Activated CD8-positive, alpha-beta memory T cell treated with anti-CD3 and anti-CD28 coated beads, Interleukin-2, amount 10 ng/mL, durations not matched to agents 7 days and 5 days (primary cell): ENCODE data around the gene OOSP1. TPM values are rescaled to one million over a fixed set of nuclear protein-coding genes. Genes with fewer than 3 reads are reported as not detected.
"Not testable (repeated sequence)": the region's sequence is repeated elsewhere in the genome, so short reads cannot be mapped to it uniquely, and the experiment has no call there.

Experiments used
- ATAC-seq: fragments of 150-1000 bp; cut with Tn5 transposase; one replicate; pipeline ENCODE4 v1.10.0; 2021; ENCODE audit warnings: moderate library complexity
- CTCF ChIA-PET: fragments of 350-600 bp; sonication (Branson Sonifier 250); formaldehyde crosslinking; loops from one replicate; lab custom pipeline; 2021; ENCODE audit warnings: antibody characterized with exemption; lab: Charles Lee
- DNase-seq: peaks from one replicate; pipeline ENCODE4 v3.0.0-alpha.2; 2020
- H3K27ac Mint-ChIP-seq: one replicate; pipeline ENCODE4 v1.8.0; 2021; ENCODE audit warnings: mild to moderate bottlenecking, mixed read lengths
- H3K27me3 Mint-ChIP-seq: one replicate; pipeline ENCODE4 v1.8.0; 2021; ENCODE audit warnings: mixed read lengths
- H3K36me3 Mint-ChIP-seq: one replicate; pipeline ENCODE4 v1.8.0; 2021; ENCODE audit warnings: mild to moderate bottlenecking, mixed read lengths
- H3K4me1 Mint-ChIP-seq: one replicate; pipeline ENCODE4 v1.8.0; 2021; ENCODE audit warnings: mixed read lengths
- H3K4me3 Mint-ChIP-seq: one replicate; pipeline ENCODE4 v1.8.0; 2021; ENCODE audit warnings: mild to moderate bottlenecking, moderate library complexity, mixed read lengths
- H3K9me3 Mint-ChIP-seq: one replicate; pipeline ENCODE4 v1.8.0; 2022; ENCODE audit warnings: low read depth, mixed read lengths
- total RNA-seq, 2 experiments: library from RNA; stranded (reverse); gene quantifications; one replicate each; pipeline ENCODE4 v1.2.3, GENCODE V29; 2021

Gene OOSP1
- total RNA-seq: not detected

GRCh38 chr11:59938132-59938531 is at the start of gene OOSP1:
OOSP1 (plus strand) TSS chr11:59938432; CDS start chr11:59938455, 23 bp downstream.
- ATAC-seq: no peak
- Mint-ChIP-seq H3K9me3 (no peaks in the 10 kb centered on the region), H3K4me3 (no peak within 1 kb of the TSS), H3K4me1 (no peaks in the 10 kb centered on the region), H3K36me3 (no peaks in the 10 kb centered on the region), H3K27me3 (no peaks in the 10 kb centered on the region), H3K27ac (no peak within 1 kb of the TSS)
- no peak for DNase-seq
- CTCF ChIA-PET: no interaction called here

GRCh38 chr11:59891781-59892181 is 46.5 kb upstream of the OOSP1 start:
- Mint-ChIP-seq H3K4me3 (no peak overlapping the region), H3K36me3 (peaks cover 2% of the 10 kb centered on the region), H3K4me1 (no peaks in the 10 kb centered on the region), H3K9me3 (peaks cover 11% of the 10 kb centered on the region), H3K27ac (no peak overlapping the region), H3K27me3 (peaks cover 3% of the 10 kb centered on the region)
- CTCF ChIA-PET: interaction anchor here (1.4 kb wide), 1 partner anchor 13 kb away, joined by 3 read pairs; no protein-coding TSS in a partner anchor
- no peak for ATAC-seq
- no peak for DNase-seq

- DNase-seq: no peak
- Mint-ChIP-seq H3K27me3 (peaks cover 3% of the 10 kb centered on the region), H3K4me1 (no peaks in the 10 kb centered on the region), H3K4me3 (no peak overlapping the region), H3K36me3 (no peaks in the 10 kb centered on the region), H3K27ac (no peak overlapping the region), H3K9me3 (peaks cover 4% of the 10 kb centered on the region)
- no peak for ATAC-seq
- CTCF ChIA-PET: no interaction called here
Measured at GRCh38 chr11:59894616-59895015, 43.6 kb upstream of the OOSP1 start.

GRCh38 chr11:59898046-59898445 is 40.2 kb upstream of the OOSP1 start:
- Mint-ChIP-seq H3K36me3 (no peaks in the 10 kb centered on the region), H3K4me1 (no peaks in the 10 kb centered on the region), H3K9me3 (no peaks in the 10 kb centered on the region), H3K27me3 (peaks cover 3% of the 10 kb centered on the region), H3K27ac (no peak overlapping the region), H3K4me3 (no peak overlapping the region)
- ATAC-seq (no peak), DNase-seq (no peak)
- CTCF ChIA-PET: no interaction called here

- ATAC-seq (no peak), DNase-seq (no peak)
- H3K27ac Mint-ChIP-seq: no peak overlapping the region
Measured at GRCh38 chr11:59898650-59899049, 39.6 kb upstream of the OOSP1 start.

GRCh38 chr11:59899532-59899931 is 38.7 kb upstream of the OOSP1 start:
- no peaks in the 10 kb centered on the region for H3K36me3 Mint-ChIP-seq
- H3K4me1 Mint-ChIP-seq: no peaks in the 10 kb centered on the region
- H3K4me3 Mint-ChIP-seq: no peak overlapping the region
- DNase-seq (no peak), ATAC-seq (no peak)
- H3K27me3 Mint-ChIP-seq: no peaks in the 10 kb centered on the region
- H3K27ac Mint-ChIP-seq: no peak overlapping the region
- CTCF ChIA-PET: no interaction called here
- H3K9me3 Mint-ChIP-seq: no peaks in the 10 kb centered on the region

More at GRCh38 chr11:59898650-59899049, 39.6 kb upstream of the OOSP1 start:
- Mint-ChIP-seq H3K9me3 (no peaks in the 10 kb centered on the region), H3K4me1 (no peaks in the 10 kb centered on the region), H3K36me3 (no peaks in the 10 kb centered on the region), H3K4me3 (no peak overlapping the region), H3K27me3 (no peaks in the 10 kb centered on the region)
- CTCF ChIA-PET: no interaction called here

- no peak for ATAC-seq
- H3K4me3 Mint-ChIP-seq: no peak overlapping the region
- H3K36me3 Mint-ChIP-seq: no peaks in the 10 kb centered on the region
- CTCF ChIA-PET: interaction anchor here (0.6 kb wide), 1 partner anchor 184 kb away, joined by 3 read pairs; no protein-coding TSS in a partner anchor
- no peaks in the 10 kb centered on the region for H3K4me1 Mint-ChIP-seq
- H3K27ac Mint-ChIP-seq: no peak overlapping the region
- H3K9me3 Mint-ChIP-seq: no peaks in the 10 kb centered on the region
- no peak for DNase-seq
- no peaks in the 10 kb centered on the region for H3K27me3 Mint-ChIP-seq
Measured at GRCh38 chr11:59900366-59901126, 37.7 kb upstream of the OOSP1 start.

GRCh38 chr11:59901306-59901705 is 36.9 kb upstream of the OOSP1 start:
- no peaks in the 10 kb centered on the region for H3K4me1 Mint-ChIP-seq
- H3K9me3 Mint-ChIP-seq: no peaks in the 10 kb centered on the region
- H3K36me3 Mint-ChIP-seq: no peaks in the 10 kb centered on the region
- no peak overlapping the region for H3K27ac Mint-ChIP-seq
- ATAC-seq: no peak
- no peak overlapping the region for H3K4me3 Mint-ChIP-seq
- DNase-seq: no peak
- no peaks in the 10 kb centered on the region for H3K27me3 Mint-ChIP-seq
- CTCF ChIA-PET: interaction anchor here (2.2 kb wide), 1 partner anchor 18 kb away, joined by 7 read pairs; no protein-coding TSS in a partner anchor

- CTCF ChIA-PET, DNase-seq, H3K9me3 Mint-ChIP-seq, H3K27ac Mint-ChIP-seq, H3K27me3 Mint-ChIP-seq, H3K4me3 Mint-ChIP-seq, H3K4me1 Mint-ChIP-seq, H3K36me3 Mint-ChIP-seq, ATAC-seq: not testable (repeated sequence)
Measured at GRCh38 chr11:59903569-59903968, 34.7 kb upstream of the OOSP1 start.

- Mint-ChIP-seq H3K27me3 (no peaks in the 10 kb centered on the region), H3K9me3 (peaks cover 12% of the 10 kb centered on the region), H3K27ac (no peak overlapping the region), H3K4me3 (no peak overlapping the region), H3K4me1 (no peaks in the 10 kb centered on the region), H3K36me3 (peaks cover 2% of the 10 kb centered on the region)
- no peak for DNase-seq
- CTCF ChIA-PET: interaction anchor here (0.8 to 1.8 kb wide), 13 partner anchors 10 to 382 kb away, joined by 3 to 8 read pairs (median 4); partner anchors contain the start of genes MRPL16 and STX3
- no peak for ATAC-seq
Measured at GRCh38 chr11:59918480-59918879, 19.8 kb upstream of the OOSP1 start.

GRCh38 chr11:59918987-59919589 is 19.1 kb upstream of the OOSP1 start:
- Mint-ChIP-seq H3K27ac (no peak overlapping the region), H3K36me3 (peaks cover 2% of the 10 kb centered on the region), H3K4me3 (no peak overlapping the region), H3K27me3 (no peaks in the 10 kb centered on the region), H3K9me3 (peaks cover 15% of the 10 kb centered on the region), H3K4me1 (no peaks in the 10 kb centered on the region)
- ATAC-seq (no peak), DNase-seq (peak; percentile 43)
- CTCF ChIA-PET: interaction anchor here (0.6 to 1.9 kb wide), 15 partner anchors 8 to 382 kb away, joined by 3 to 8 read pairs (median 4); partner anchors contain the start of genes MRPL16 and STX3

- Mint-ChIP-seq H3K36me3 (peaks cover 2% of the 10 kb centered on the region), H3K27me3 (no peaks in the 10 kb centered on the region), H3K27ac (no peak overlapping the region), H3K4me3 (no peak overlapping the region), H3K9me3 (peaks cover 21% of the 10 kb centered on the region), H3K4me1 (no peaks in the 10 kb centered on the region)
- no peak for ATAC-seq
- no peak for DNase-seq
- CTCF ChIA-PET: no interaction called here
Measured at GRCh38 chr11:59923813-59924212, 14.4 kb upstream of the OOSP1 start.

- H3K4me3 Mint-ChIP-seq: no peak overlapping the region
- H3K9me3 Mint-ChIP-seq: peaks cover 7% of the 10 kb centered on the region
- H3K27ac Mint-ChIP-seq: no peak overlapping the region
- no peaks in the 10 kb centered on the region for H3K4me1 Mint-ChIP-seq
- no peak for DNase-seq
- no peaks in the 10 kb centered on the region for H3K27me3 Mint-ChIP-seq
- CTCF ChIA-PET: no interaction called here
- H3K36me3 Mint-ChIP-seq: no peaks in the 10 kb centered on the region
- no peak for ATAC-seq
Measured at GRCh38 chr11:59931688-59932087, 6.5 kb upstream of the OOSP1 start.

- no peaks in the 10 kb centered on the region for H3K36me3 Mint-ChIP-seq
- no peak for DNase-seq
- H3K27ac Mint-ChIP-seq: no peak overlapping the region
- ATAC-seq: no peak
- H3K4me1 Mint-ChIP-seq: no peaks in the 10 kb centered on the region
- H3K4me3 Mint-ChIP-seq: no peak overlapping the region
- H3K9me3 Mint-ChIP-seq: no peaks in the 10 kb centered on the region
- no peaks in the 10 kb centered on the region for H3K27me3 Mint-ChIP-seq
- CTCF ChIA-PET: no interaction called here
Measured at GRCh38 chr11:59938718-59939117, 486 bp downstream of the OOSP1 start.
